ENCODE results near the gene SV2C.
"Not testable (repeated sequence)": the region's sequence is repeated elsewhere in the genome, so short reads cannot be mapped to it uniquely, and the experiment has no call there.

Gene SV2C

DNA sequence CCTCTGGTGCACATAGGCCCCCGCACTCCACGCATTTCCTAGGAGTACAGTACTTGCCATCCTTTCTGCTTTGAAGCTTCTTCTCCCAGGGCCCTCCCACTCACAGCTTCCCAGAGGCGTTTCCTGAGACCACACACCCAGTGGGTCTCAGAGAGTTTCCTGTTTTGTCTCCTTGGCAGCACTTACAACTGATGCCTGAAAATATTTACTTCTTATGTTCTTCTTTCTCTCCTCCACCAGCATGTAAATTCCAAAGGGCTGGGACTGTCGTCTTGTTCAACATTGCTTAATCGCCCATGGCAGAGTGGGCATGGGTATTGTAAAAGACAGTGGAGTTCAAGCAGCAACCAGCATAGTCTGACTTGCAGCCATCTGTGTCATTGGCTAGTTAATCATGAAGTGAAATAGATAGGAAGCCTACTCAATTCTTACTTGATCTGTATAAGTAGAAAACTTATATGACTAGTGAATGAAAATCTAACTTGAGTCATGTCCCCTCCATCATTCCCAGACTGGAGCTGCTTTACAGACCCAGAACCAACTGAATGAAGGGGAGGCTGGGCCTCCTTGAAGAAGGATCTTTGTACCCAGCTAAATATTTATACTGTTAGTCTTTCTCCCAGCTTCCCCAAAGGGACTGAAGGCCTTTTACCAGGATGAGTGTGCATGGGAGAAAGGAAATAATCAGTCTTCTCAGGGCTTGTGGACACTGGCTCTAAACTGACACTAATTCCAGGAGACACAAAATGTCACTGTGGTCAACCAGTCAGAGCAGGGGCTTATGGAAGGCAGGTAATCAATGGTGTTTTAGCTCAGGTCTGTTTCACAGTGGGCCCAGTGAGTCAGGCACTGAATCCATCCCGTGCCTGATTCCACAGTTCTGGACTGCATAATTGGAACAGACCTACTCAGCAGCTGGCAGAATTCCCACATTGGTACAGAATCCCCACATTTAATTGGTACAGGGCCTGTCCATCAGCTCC lies 116.4 kb downstream of the SV2C start:
- DNase-seq (ENCODE audit: low read depth in 2 of 2): no peak

DNA sequence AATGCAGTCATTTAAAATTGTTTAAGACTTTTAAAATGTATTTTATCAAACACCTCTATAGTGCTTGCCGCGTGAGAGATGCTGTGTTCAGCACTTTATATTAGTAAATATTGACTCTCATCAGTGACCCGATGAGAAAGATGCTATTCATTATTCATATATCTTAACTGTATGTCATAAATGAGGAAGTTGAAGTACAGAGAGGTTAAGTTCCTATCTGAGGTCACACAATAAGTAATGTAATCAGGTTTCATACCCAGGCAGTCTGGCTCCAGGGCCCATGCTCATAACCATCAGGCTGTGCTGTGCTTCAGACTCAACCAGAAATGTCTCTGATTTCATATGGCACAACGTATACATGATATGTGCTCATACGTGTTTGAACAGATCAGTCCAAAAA lies 119.0 kb downstream of the SV2C start:
- no peak for DNase-seq (ENCODE audit: low read depth in 2 of 2)

DNA sequence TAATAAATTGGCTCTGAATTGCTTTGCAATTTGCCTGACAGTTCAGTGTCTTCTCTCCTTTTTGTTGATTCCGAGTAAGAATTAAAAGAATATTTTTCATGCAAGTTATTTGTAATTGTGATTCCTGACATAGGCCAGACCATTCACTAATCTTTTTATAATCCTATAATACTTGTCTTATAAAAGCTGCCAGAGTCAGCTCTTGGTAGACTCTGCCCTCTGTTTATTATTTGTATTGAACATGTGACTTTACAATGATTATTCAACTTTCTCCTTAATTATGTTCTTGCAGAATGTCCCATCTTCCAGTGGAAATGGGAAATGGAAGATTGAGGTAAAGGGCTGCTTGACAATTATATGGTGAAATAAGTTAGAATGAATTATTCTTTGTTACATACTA lies 121.0 kb downstream of the SV2C start:
- DNase-seq (ENCODE audit: low read depth in 2 of 2): no peak

DNA sequence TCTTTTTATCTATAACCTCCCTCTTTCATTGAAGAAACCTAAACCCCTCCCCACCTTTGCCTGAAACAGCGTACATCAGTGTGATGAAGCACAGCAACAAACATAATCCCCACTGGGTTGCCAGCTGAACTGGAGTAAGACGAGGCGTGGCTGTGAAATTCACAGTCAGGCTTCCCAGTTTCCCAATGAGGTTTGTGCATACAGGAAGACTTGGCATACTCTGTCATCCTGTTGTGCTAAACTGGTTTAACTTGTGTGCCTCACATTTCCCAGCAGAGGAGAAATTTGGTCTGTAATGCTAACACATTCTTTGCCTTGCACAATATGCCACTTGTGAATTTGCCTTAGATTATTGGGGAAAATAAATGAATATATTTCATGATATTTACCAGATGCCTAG lies 121.5 kb downstream of the SV2C start:
- DNase-seq (ENCODE audit: low read depth in 2 of 2): no peak

DNA sequence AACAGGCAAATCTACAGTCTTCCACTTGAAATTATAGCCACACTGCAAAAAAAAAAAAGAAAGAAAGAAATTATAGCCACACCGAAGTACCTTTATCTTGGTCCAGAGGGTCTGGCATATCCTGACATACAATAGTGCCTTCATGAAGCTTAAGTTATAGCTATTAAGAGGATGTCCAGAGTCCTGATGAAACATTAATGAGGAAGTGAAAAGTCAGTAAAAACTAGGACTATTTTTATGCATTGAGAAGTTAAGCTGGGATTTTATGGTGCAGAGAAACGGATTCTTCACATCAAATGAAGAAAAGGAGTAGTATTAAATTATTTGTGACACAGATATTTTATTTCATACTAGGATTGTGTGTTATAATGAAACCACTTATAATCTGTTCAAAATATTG lies 123.9 kb downstream of the SV2C start:
- DNase-seq (ENCODE audit: low read depth in 2 of 2): no peak

DNA sequence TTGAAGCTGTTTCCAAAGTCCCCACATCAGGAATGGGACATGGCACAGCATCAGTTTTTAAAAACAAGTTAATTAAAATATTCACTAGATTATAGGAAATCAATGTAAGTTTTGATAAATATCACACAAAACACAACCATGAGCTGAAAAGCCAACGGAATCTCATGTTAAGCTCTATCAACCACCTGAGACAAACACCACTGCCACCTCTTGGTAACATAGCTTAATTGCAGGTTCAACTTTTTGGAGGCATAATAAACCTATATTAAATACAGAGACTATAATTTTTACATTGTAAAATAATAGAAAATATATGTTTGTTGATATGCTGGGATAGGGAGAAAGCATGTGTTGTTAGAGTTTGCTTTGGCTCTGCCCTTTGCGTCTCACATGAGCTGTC lies 126.1 kb downstream of the SV2C start:
- no peak for DNase-seq (ENCODE audit: low read depth in 2 of 2)

DNA sequence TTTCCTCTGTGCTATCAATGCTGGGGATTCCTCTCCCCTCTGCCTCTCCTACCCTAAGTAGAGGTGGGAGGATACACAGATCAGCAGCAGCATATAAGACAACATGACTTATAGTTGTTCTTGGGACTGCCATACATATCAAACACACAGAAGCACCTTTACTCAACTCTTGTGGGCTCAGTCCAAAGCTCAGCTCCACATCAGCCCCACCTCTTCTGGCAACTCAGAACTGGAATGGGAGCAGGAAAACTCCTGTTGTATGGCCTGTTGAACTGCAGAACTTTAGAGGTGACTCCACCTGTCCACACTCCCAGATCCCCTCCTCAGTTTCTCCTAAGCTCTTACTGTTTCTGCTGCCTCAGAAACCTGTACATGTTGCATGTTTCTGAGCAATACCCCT lies 127.8 kb downstream of the SV2C start:
- DNase-seq (ENCODE audit: low read depth in 2 of 2): no peak

DNA sequence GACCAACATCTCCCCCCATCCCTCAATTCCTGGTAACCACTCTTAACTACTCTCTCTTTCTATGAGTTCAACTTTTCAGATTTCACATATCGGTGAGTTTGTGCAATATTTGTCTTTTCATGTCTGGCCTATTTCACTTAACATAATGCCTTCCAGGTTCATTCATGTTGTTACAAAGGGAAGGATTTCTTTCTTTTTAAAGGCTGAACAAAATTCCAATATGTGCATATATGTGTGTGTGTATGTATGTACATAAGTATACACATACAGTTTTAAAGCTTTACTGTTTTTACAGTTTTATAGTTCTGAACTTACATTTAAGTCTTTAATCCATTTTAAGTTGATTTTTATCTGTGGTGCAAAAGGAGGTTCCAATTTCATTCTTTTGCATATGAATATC lies 130.7 kb downstream of the SV2C start:
- no peak for DNase-seq (ENCODE audit: low read depth in 2 of 2)

DNA sequence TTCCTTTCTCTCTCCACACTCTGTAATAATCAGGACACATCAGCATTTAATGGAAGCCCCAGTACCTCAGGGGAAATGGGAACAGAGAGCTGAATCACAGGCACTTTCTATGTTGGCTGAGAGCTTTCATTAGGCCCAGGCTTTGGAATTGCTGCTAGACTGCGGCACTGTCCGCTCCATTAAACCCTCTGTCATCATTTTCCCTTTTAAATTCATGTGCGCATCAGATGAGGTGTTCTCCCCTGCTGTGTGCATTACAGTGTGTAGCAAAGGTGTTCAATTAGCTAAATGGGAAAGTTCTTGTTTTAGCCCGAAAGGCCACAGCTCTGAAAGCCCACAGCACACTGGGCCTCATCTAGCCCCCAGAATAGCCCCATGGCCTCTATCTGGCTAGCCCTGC lies 133.6 kb downstream of the SV2C start:
- DNase-seq (ENCODE audit: low read depth in 2 of 2): no peak

DNA sequence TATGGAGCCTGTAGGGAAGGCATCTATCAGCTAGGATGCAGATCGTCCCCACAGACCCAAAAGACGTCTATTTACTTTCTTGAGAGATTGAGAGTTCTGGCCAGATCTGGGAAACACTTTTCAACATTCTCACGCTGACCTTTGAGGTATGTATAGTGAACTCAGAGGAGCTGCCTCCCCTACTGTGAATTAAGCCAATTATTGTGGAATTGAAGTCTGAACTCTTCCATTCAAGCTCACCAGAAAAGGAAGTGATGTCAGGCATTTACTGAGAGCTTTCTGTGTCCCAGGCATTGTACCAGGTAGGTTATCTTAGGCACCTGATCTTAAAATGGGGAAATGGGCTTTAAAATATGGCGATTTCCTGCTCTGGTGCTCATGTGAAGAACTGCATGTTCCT lies 136.5 kb downstream of the SV2C start:
- no peak for DNase-seq (ENCODE audit: low read depth in 2 of 2)

DNA sequence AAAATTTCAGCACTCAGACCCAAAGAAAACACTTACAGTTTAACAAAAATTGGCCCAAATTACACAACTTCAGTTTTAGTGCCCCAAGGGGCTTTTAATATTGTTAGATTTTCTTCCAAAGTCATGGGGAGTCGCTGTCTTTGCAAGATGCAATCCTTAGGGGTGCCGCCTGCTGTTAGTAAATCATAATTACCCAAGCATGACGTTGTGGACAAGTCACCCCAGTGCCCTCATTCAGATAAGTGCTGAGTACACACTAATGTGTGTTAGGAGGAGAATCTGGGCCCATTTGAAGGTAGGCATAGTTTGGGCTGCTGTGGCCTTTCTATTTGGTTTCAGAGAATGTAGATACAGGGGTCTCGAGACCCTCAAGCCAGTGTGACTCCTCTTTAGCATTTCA lies 138.1 kb downstream of the SV2C start:
- no peak for DNase-seq (ENCODE audit: low read depth in 2 of 2)

DNA sequence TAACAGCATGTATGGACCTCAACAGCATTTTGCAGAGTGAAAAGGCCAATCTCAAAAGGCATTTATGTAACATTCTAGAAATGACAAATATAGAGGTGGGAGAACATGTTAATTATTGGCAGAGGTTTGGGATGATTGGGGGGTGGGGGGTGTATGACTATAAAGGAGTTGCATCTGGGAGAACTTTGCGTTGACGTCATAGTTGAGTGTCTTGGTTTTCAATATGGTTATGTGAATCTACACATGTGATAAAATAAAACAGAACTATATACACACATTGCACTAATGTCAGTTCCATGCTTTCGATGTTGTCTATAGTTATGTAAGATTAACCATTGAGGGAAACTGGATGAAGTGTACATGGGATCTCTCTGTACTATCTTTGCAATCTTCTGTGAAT lies 139.1 kb downstream of the SV2C start:
- DNase-seq (ENCODE audit: low read depth in 2 of 2): no peak

DNA sequence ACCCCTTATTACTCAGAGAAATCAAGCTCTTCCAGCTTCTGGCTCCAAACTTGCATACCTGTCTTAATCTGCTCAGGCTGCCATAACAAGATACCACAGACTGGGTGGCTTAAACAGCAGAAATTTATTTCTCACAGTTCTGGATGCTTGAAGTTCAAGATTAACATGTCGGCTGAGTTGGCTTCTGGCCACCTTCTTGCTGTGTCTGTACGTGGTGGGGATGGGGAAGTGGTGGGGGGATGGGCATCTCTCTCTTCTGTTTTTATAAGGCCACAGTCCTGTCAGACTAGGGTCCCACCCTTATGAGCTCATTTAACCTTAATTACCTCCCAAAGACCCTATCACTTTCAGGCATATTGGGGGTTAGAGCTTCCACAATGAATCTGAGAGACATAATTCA lies 140.5 kb downstream of the SV2C start:
- DNase-seq (ENCODE audit: low read depth in 2 of 2): no peak

DNA sequence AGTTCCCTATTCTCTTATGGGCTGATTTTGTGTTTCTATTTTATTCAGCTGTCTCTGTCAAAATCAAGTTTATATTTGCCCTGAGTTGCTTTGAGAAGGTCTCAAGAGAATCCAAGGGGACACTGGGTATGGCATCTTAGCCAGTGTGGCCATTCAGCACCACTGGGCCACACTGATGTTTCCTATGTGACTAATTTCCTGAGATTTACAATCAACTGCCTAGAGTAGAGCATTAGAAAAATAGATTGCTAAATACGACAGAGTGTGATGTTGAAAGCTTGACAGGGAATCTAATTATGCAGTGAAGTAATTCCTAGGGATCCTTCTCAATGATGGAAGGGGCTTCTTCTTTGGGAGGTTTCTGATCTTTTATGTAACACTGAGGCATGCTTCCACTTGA lies 141.7 kb downstream of the SV2C start:
- no peak for DNase-seq (ENCODE audit: low read depth in 2 of 2)

DNA sequence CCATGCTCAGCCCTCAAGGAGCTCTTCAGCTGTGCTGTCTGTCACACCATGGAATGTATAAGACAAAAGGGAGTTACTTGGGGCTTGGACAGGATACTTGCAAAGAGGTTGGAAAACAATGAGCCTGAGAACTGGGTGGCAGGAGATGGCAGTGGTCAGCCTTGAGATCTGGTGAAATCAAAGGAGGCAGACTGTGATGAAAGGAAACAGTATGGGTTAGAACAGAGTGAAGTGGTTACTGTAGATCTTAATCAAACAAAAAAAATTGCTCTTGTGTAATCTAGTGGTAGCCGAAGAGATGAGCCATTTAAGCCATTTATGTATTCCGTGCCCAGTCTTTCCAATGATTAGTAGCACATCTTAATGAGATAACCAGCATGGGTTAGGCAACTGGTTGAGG lies 142.2 kb downstream of the SV2C start:
- DNase-seq (ENCODE audit: low read depth in 2 of 2): no peak

DNA sequence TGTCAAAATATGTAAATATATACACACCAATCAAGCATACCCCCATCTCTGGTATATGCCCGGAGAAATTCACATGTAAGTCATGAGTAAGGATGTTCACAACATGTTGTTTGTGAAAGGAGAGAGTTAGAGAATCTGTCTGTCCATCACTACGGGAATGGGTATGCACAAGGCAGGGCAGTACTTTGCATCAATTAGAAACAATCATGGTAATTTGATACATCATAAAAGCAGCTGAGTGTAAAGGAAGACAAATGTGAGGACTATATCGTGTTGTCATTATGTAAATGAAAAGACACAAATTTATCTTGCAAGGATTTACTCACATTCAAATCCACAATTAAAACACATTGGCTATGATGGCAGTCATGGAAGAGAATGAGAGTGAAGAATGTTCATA lies 146.7 kb downstream of the SV2C start:
- DNase-seq (ENCODE audit: low read depth in 2 of 2): no peak

DNA sequence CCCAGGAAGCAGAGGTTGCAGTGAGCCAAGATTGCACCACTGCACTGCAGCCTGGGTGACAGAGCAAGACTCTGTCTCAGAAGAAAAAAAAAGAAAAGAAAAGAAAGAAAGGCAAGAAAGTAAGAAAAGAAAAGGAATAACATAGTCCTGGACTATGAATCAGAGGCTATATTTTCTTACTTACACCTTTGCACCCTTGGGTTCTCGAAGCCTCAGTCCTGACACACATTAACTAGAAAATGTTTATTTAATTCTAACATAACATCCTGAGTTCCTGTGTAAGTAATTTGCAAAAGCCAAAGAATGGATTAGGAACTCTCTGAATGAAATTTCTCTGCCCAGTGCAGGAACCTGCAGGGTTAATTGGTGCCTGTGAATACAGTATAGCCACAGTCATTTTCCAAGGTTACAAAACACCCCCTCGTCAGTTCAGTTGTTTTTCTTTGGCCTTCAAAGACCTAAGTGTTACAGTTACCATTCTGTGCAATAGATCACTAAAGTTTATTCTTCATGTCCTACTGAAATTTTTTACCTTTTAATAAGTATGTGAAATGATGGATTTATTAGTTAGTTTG lies 147.6 kb downstream of the SV2C start:
- DNase-seq (ENCODE audit: low read depth in 2 of 2): no peak

DNA sequence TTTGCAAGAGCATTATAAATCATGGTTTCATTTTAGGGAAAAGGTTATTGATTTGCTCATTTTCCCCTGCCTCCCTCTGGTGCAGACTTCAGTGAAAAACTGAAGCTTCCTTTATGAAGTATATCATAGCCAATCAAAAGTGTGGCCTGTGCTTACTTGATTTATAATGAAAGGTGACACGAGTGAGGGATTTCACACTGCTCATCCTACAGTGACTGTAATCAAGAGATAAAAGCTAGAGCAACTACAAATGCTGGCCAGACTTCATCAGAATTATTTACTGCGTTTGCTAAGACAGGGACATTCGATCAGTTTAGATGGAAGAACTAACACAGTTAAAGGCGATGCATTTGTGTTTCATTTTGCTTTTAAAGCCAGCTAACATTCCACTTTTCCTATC lies 151.5 kb downstream of the SV2C start:
- no peak for DNase-seq (ENCODE audit: low read depth in 2 of 2)

DNA sequence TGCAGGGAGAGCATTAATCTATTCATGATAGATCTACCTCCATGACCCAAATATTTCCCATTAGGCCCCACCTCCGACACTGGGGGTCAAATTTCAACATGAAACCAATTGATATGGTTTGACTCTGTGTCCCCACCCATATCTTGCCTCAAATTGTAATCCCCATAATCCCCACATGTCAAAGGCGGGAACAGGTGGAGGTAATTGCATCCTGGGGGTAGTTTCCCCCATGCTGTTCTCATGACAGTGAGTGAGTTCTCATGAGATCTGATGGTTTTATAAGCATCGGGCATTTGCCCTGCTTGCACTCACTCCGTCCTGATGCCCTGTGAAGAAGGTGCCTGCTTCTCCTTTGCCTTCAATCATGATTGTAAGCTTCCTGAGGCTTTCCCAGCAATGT lies 153.5 kb downstream of the SV2C start:
- DNase-seq (ENCODE audit: low read depth in 2 of 2): no peak

DNA sequence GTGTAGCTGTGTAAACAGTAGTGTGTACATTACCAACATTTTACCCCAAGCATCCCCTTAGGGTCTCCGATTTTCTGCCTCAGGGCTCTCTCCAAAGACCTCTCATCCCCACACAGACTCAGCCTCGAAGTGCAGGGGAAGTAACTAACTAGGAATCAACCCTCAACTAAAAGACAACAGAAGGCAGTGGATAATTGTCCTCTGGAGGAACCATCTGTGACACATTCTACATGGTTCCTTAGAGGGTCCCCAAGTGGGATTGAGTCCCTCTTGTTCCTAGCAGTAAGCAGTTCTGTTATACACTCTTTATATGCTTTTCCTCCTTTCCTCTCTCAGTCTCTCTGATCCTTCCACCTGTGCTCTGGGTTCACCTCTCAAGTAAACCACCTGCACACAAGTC lies 157.2 kb downstream of the SV2C start:
- no peak for DNase-seq (ENCODE audit: low read depth in 2 of 2)

DNA sequence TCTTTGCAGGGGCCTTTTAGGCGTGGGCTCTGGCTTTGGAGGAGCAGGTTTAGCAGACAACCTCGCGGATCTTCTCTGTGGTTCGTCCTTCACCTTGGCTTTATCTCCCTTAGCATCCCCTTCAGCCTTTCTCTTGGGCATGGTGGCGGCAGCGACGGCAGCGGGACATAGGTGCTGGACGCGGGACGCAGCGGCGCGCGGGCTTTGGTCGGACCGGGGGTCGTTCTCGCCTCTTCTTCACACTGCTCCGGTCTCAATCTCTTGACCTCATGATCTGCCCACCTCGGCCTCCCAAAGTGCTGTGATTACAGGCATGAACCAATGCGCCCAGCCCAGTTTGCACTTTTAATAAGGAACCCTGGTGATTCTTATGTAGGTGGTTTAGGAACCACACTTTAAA lies 159.0 kb downstream of the SV2C start:
- not testable (repeated sequence) for DNase-seq (ENCODE audit: low read depth in 2 of 2)

DNA sequence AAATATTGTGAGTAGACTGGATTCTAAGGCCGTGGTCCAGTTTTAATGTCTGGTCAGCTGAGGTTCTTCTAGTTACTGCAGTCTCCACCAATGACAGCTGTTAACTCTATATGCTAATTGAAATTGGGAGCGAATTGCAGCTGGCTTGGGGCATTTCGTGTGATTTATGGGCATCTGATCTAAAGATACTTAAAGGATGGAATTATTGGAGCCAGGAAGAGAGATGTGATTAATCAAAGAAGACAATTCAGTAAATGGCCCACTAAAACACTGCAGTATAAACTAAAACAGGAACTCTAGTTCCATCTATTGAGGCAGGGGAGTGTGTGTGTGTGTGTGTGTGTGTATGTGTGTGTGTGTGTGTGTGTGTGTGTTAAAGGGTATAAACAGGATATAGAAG lies 162.4 kb downstream of the SV2C start:
- DNase-seq (ENCODE audit: low read depth in 2 of 2): no peak

DNA sequence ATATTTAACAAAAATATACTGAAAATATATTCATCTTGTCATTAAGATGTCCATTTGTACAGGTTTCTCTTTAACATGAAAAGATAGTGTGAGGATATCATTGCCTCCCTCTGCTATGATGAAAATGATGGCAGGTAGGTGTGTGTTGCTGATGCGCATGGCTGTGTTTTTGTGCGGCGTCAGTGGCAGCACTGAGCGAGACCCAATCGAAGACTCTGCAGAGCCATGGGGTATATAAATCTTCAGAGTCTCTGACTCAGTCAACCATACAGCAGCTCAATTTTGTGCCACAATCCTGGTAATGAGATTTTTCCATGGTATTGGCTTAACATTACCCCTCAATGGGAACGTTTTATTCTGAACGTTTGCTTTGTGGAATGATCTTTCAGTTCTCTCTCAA lies 166.4 kb downstream of the SV2C start:
- DNase-seq (ENCODE audit: low read depth in 2 of 2): no peak

DNA sequence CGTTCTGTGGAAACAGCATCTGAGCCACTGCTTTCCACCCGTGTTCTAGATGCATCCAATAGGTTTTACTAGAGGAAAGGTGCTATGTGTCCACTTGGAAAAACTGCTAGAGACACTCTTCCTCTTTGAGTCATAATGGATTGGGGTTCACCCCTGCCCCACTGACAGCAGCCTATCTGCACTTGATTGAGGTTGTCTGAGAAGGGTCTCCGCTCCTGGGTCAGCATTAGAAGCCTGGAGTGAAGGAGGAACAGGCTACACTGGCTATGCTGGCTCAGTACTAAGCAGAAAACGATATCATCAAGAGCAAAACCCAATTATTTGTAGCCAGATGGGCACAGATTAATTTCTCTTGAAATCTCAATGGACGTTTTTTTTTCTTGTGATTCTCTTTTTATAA lies 167.3 kb downstream of the SV2C start:
- no peak for DNase-seq (ENCODE audit: low read depth in 2 of 2)
